ENCODE data around the gene TSR3.
A peak's percentile ranks its signal among the peaks of the same experiment; 100 is the strongest.

Gene TSR3

GRCh38 chr16:1345087-1345486, 6.6 kb downstream of the TSR3 start:
- Histone ChIP-seq H3K4ac (ENCODE audit: low read depth in 1 of 2, low read length in 2 of 2) (no peak overlapping the region), H3K79me1 (replicated peaks; ENCODE audit: low read length, poor library complexity, severe bottlenecking) (peaks cover 15% of the 10 kb centered on the region), H4K91ac (ENCODE audit: low read length) (no peak overlapping the region), H4K8ac (ENCODE audit: low read length) (no peak overlapping the region), H2AK5ac (ENCODE audit: low read length, severe bottlenecking) (no peak overlapping the region), H2BK5ac (ENCODE audit: low read depth, low read length, poor library complexity, severe bottlenecking) (no peak overlapping the region), H3K14ac (ENCODE audit: low read length in 2 of 2) (no peak overlapping the region), H3K27me3 (ENCODE audit: control insufficient read depth in 1 of 2, insufficient read depth in 1 of 2, low read length in 2 of 2) (peaks cover 12 to 38% of the 10 kb centered on the region in 2 experiments), H3K9ac (ENCODE audit: low read length) (no peak overlapping the region), H2BK120ac (ENCODE audit: low read depth, low read length) (no peak overlapping the region), H3K23ac (ENCODE audit: low read length in 2 of 2) (no peak overlapping the region), H3K18ac (ENCODE audit: low read depth in 1 of 2, low read length in 2 of 2) (no peak overlapping the region), H3K9me3 (ENCODE audit: control insufficient read depth, low read length) (no peaks in the 10 kb centered on the region), H2AFZ (ENCODE audit: low read depth, low read length) (no peak overlapping the region), H3K4me2 (ENCODE audit: low read length, poor library complexity, severe bottlenecking) (no peak overlapping the region), H2BK12ac (ENCODE audit: low read length in 2 of 2) (no peak overlapping the region), H3K4me1 (ENCODE audit: control insufficient read depth, insufficient read depth, low read depth, low read length) (peaks cover 21% of the 10 kb centered on the region), H3K36me3 (ENCODE audit: control insufficient read depth in 1 of 2, insufficient read depth in 2 of 2, low read depth in 1 of 2, low read length in 2 of 2) (peaks cover 20 to 32% of the 10 kb centered on the region in 2 experiments), H3K27ac (ENCODE audit: low read length, poor library complexity, severe bottlenecking) (no peak overlapping the region), H2BK15ac (ENCODE audit: low read depth, poor library complexity, severe bottlenecking) (no peak overlapping the region), H3K4me3 (ENCODE audit: insufficient read depth in 1 of 2, low read depth in 1 of 2, low read length in 2 of 2) (no peak overlapping the region)
- 84% methylated on average over 7 of the region's 11 CpGs for WGBS
- no peak for DNase-seq

GRCh38 chr16:1344499-1344898, 7.2 kb downstream of the TSR3 start:
- no peak overlapping the region for H4K8ac ChIP-seq (ENCODE audit: low read length)
- H3K27ac ChIP-seq (ENCODE audit: low read length, poor library complexity, severe bottlenecking) = no peak overlapping the region
- no peak overlapping the region for H2BK12ac ChIP-seq (ENCODE audit: low read length in 2 of 2)
- H2BK15ac ChIP-seq (ENCODE audit: low read depth, poor library complexity, severe bottlenecking) = no peak overlapping the region
- H2BK120ac ChIP-seq (ENCODE audit: low read depth, low read length) = no peak overlapping the region
- no peak overlapping the region for H3K14ac ChIP-seq (ENCODE audit: low read length in 2 of 2)
- H3K4me1 ChIP-seq (ENCODE audit: control insufficient read depth, insufficient read depth, low read depth, low read length) = peaks cover 21% of the 10 kb centered on the region
- no peak overlapping the region for H3K18ac ChIP-seq (ENCODE audit: low read depth in 1 of 2, low read length in 2 of 2)
- H2AFZ ChIP-seq (ENCODE audit: low read depth, low read length) = no peak overlapping the region
- no peak overlapping the region for H3K4ac ChIP-seq (ENCODE audit: low read depth in 1 of 2, low read length in 2 of 2)
- no peak for DNase-seq
- H3K23ac ChIP-seq (ENCODE audit: low read length in 2 of 2) = no peak overlapping the region
- H3K36me3 ChIP-seq (ENCODE audit: control insufficient read depth in 1 of 2, insufficient read depth in 2 of 2, low read depth in 1 of 2, low read length in 2 of 2) = peaks cover 15 to 26% of the 10 kb centered on the region in 2 experiments
- H3K9ac ChIP-seq (ENCODE audit: low read length) = no peak overlapping the region
- WGBS = 92% methylated on average over 14 of the region's 14 CpGs
- no peak overlapping the region for H2BK5ac ChIP-seq (ENCODE audit: low read depth, low read length, poor library complexity, severe bottlenecking)
- peaks cover 12 to 38% of the 10 kb centered on the region in 2 experiments for H3K27me3 ChIP-seq (ENCODE audit: control insufficient read depth in 1 of 2, insufficient read depth in 1 of 2, low read length in 2 of 2)
- H3K79me1 ChIP-seq (replicated peaks; ENCODE audit: low read length, poor library complexity, severe bottlenecking) = peaks cover 9% of the 10 kb centered on the region
- H3K4me3 ChIP-seq (ENCODE audit: insufficient read depth in 1 of 2, low read depth in 1 of 2, low read length in 2 of 2) = no peak overlapping the region
- no peak overlapping the region for H3K4me2 ChIP-seq (ENCODE audit: low read length, poor library complexity, severe bottlenecking)
- H3K9me3 ChIP-seq (ENCODE audit: control insufficient read depth, low read length) = no peaks in the 10 kb centered on the region
- H2AK5ac ChIP-seq (ENCODE audit: low read length, severe bottlenecking) = no peak overlapping the region
- no peak overlapping the region for H4K91ac ChIP-seq (ENCODE audit: low read length)

- H4K8ac ChIP-seq (ENCODE audit: low read length) = no peak overlapping the region
- H4K91ac ChIP-seq (ENCODE audit: low read length) = no peak overlapping the region
- H3K4me3 ChIP-seq (ENCODE audit: insufficient read depth in 1 of 2, low read depth in 1 of 2, low read length in 2 of 2) = peak overlapping the region in 1 of 2 experiments; percentile 39
- H2BK12ac ChIP-seq (ENCODE audit: low read length in 2 of 2) = no peak overlapping the region
- no peak overlapping the region for H2BK15ac ChIP-seq (ENCODE audit: low read depth, poor library complexity, severe bottlenecking)
- H3K27me3 ChIP-seq (ENCODE audit: control insufficient read depth in 1 of 2, insufficient read depth in 1 of 2, low read length in 2 of 2) = peaks cover 12 to 45% of the 10 kb centered on the region in 2 experiments
- no peak overlapping the region for H3K4ac ChIP-seq (ENCODE audit: low read depth in 1 of 2, low read length in 2 of 2)
- H2AFZ ChIP-seq (ENCODE audit: low read depth, low read length) = no peak overlapping the region
- peaks cover 4% of the 10 kb centered on the region for H3K79me1 ChIP-seq (replicated peaks; ENCODE audit: low read length, poor library complexity, severe bottlenecking)
- peaks cover 6 to 17% of the 10 kb centered on the region in 2 experiments for H3K36me3 ChIP-seq (ENCODE audit: control insufficient read depth in 1 of 2, insufficient read depth in 2 of 2, low read depth in 1 of 2, low read length in 2 of 2)
- no peak for DNase-seq
- no peak overlapping the region for H2BK120ac ChIP-seq (ENCODE audit: low read depth, low read length)
- peaks cover 21% of the 10 kb centered on the region for H3K4me1 ChIP-seq (ENCODE audit: control insufficient read depth, insufficient read depth, low read depth, low read length)
- H3K18ac ChIP-seq (ENCODE audit: low read depth in 1 of 2, low read length in 2 of 2) = peak overlapping the region in 1 of 2 experiments; percentile 26
- no peak overlapping the region for H3K23ac ChIP-seq (ENCODE audit: low read length in 2 of 2)
- no peak overlapping the region for H3K9ac ChIP-seq (ENCODE audit: low read length)
- H3K4me2 ChIP-seq (ENCODE audit: low read length, poor library complexity, severe bottlenecking) = peak overlapping the region; percentile 57
- H3K9me3 ChIP-seq (ENCODE audit: control insufficient read depth, low read length) = no peaks in the 10 kb centered on the region
- no peak overlapping the region for H2AK5ac ChIP-seq (ENCODE audit: low read length, severe bottlenecking)
- no peak overlapping the region for H3K14ac ChIP-seq (ENCODE audit: low read length in 2 of 2)
- no peak overlapping the region for H3K27ac ChIP-seq (ENCODE audit: low read length, poor library complexity, severe bottlenecking)
- H2BK5ac ChIP-seq (ENCODE audit: low read depth, low read length, poor library complexity, severe bottlenecking) = no peak overlapping the region
- 59% methylated on average over 44 of the region's 44 CpGs for WGBS
These were observed 8.0 kb downstream of the TSR3 start for GRCh38 chr16:1343428-1344242.

GRCh38 chr16:1342526-1343427, 8.9 kb downstream of the TSR3 start:
- H3K27me3 ChIP-seq (ENCODE audit: control insufficient read depth in 1 of 2, insufficient read depth in 1 of 2, low read length in 2 of 2) = peaks cover 16 to 48% of the 10 kb centered on the region in 2 experiments
- no peak overlapping the region for H4K91ac ChIP-seq (ENCODE audit: low read length)
- peaks cover 0 to 8% of the 10 kb centered on the region in 2 experiments for H3K36me3 ChIP-seq (ENCODE audit: control insufficient read depth in 1 of 2, insufficient read depth in 2 of 2, low read depth in 1 of 2, low read length in 2 of 2)
- H3K4ac ChIP-seq (ENCODE audit: low read depth in 1 of 2, low read length in 2 of 2) = no peak overlapping the region
- no peaks in the 10 kb centered on the region for H3K9me3 ChIP-seq (ENCODE audit: control insufficient read depth, low read length)
- H2BK12ac ChIP-seq (ENCODE audit: low read length in 2 of 2) = no peak overlapping the region
- no peak overlapping the region for H2BK120ac ChIP-seq (ENCODE audit: low read depth, low read length)
- H3K79me1 ChIP-seq (replicated peaks; ENCODE audit: low read length, poor library complexity, severe bottlenecking) = no peaks in the 10 kb centered on the region
- 23% methylated on average over 43 of the region's 49 CpGs for WGBS
- H3K18ac ChIP-seq (ENCODE audit: low read depth in 1 of 2, low read length in 2 of 2) = peak overlapping the region in 1 of 2 experiments; percentile 42
- no peak overlapping the region for H4K8ac ChIP-seq (ENCODE audit: low read length)
- no peak overlapping the region for H3K23ac ChIP-seq (ENCODE audit: low read length in 2 of 2)
- peak overlapping the region; percentile 57 for H3K4me2 ChIP-seq (ENCODE audit: low read length, poor library complexity, severe bottlenecking)
- H2BK5ac ChIP-seq (ENCODE audit: low read depth, low read length, poor library complexity, severe bottlenecking) = no peak overlapping the region
- H2AK5ac ChIP-seq (ENCODE audit: low read length, severe bottlenecking) = no peak overlapping the region
- peak; percentile 94 for DNase-seq
- H2BK15ac ChIP-seq (ENCODE audit: low read depth, poor library complexity, severe bottlenecking) = no peak overlapping the region
- H3K9ac ChIP-seq (ENCODE audit: low read length) = no peak overlapping the region
- H3K4me1 ChIP-seq (ENCODE audit: control insufficient read depth, insufficient read depth, low read depth, low read length) = peaks cover 23% of the 10 kb centered on the region
- H2AFZ ChIP-seq (ENCODE audit: low read depth, low read length) = no peak overlapping the region
- no peak overlapping the region for H3K14ac ChIP-seq (ENCODE audit: low read length in 2 of 2)
- peak overlapping the region in 1 of 2 experiments; percentile 39 for H3K4me3 ChIP-seq (ENCODE audit: insufficient read depth in 1 of 2, low read depth in 1 of 2, low read length in 2 of 2)
- H3K27ac ChIP-seq (ENCODE audit: low read length, poor library complexity, severe bottlenecking) = no peak overlapping the region
